ENCODE measurements around the gene PROSER2.

The PROSER2 gene

DNA sequence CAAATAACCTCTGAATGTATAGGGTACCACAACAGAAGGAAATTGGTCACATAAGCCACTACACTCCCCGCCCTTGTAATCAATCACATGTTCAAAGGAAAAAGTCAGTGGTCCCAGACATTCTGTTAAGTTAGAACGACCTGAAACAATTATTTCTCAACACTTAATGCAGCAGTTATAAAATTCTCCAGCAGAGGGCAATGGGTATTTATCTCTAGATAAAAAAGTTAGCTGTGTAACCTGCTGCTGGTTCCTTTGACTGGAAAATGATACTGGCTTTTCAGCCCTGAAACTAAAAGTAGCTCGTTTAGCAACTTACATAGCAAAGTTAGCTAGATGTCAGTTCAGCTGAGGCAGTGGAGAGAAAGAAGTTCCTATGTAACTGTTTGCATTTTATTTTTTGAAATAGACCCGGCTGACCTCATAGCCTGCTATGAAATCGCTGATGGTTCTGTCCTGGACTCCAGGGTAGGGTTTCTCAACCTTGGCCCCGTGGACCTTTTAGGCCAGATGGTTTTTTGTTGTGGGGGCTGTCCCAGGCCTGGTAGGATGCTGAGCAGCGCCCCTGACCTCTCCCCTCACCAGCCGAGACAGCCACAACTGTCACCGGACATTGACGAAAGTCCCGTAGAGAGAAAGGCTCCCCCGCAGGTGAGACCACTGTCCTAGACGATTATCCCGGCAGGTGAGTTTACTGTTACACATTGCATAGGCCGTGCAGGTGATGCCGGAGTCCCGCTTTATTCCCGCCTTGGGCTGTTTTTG is 40.2 kb upstream of the PROSER2 start:
- no peak for DNase-seq (ENCODE audit: low read depth)
- H3K4me3 ChIP-seq (ENCODE audit: control insufficient read depth, low read depth, low read length), result no peak overlapping the region
- TF ChIP-seq CTCF (IDR thresholded peaks at IDR 0.05; ENCODE audit: control insufficient read depth, insufficient read depth, low read depth, low read length, missing control alignments), result peak; percentile 60

DNA sequence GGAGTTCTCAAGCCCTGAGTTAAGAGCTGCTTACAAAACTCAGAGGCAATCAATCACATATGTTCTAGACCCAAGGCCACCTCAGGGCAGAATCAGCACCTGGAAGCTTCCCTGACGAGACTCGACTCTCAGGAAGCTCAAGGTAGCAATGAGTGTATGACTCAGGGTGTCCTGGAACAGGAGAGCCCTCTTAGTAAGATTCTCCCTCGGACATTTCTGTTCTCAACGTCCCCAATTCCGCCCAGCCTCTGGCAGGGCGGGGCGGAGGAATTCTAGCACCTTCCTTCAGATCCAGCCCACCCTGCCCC is 39.6 kb upstream of the PROSER2 start:
- TF ChIP-seq CTCF (IDR thresholded peaks at IDR 0.05; ENCODE audit: control insufficient read depth, insufficient read depth, low read depth, low read length, missing control alignments), result no peak
- H3K4me3 ChIP-seq (ENCODE audit: control insufficient read depth, low read depth, low read length), result no peak overlapping the region
- no peak for DNase-seq (ENCODE audit: low read depth)

DNA sequence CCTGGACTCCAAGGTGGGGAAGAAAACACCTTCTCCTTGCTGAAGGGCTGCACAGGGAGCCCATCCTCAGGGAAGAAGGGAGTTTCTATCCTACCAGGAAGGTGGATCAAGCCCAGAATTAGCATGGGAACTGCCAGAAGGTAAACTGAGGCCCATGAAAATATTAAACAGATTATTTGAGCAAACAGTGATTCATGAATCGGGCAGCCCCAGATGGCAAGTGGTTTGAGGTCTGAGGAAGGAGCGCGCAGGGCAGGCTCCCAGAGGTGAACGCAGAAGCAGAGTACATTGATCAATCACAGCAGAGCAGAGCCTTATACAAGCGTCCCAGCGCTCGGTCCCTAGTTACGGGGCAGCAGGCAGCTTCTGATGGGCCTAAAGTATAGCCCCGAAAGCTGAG is 35.8 kb upstream of the PROSER2 start:
- no peak for DNase-seq (ENCODE audit: low read depth)
- no peak for TF ChIP-seq CTCF (IDR thresholded peaks at IDR 0.05; ENCODE audit: control insufficient read depth, insufficient read depth, low read depth, low read length, missing control alignments)
- H3K4me3 ChIP-seq (ENCODE audit: control insufficient read depth, low read depth, low read length), result no peak overlapping the region

GRCh38 chr10:11787846-11788245 is 35.3 kb upstream of the PROSER2 start:
- no peak overlapping the region for H3K4me3 ChIP-seq (ENCODE audit: control insufficient read depth, low read depth, low read length)
- DNase-seq (ENCODE audit: low read depth), result no peak
- TF ChIP-seq CTCF (IDR thresholded peaks at IDR 0.05; ENCODE audit: control insufficient read depth, insufficient read depth, low read depth, low read length, missing control alignments), result no peak

DNA sequence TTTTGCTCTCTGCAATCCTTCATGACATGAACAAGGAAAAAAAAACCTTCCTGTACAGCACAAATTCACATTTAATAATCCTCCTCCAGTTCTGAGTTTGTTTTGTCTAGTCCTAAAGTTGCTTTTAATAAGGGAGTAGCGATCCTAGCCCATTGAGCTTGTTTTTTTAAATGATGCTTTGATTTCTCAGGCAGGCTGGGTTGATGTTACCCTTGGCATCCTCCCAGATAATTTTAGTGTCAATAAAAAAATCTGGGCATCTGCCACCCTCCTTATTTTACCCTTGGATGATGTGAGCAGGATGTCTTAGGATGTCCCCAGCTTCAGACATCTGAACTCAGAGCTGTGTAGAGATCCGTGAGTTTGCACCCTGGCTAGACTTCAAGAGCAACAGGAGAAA is 33.9 kb upstream of the PROSER2 start:
- DNase-seq (ENCODE audit: low read depth), result no peak
- no peak for TF ChIP-seq CTCF (IDR thresholded peaks at IDR 0.05; ENCODE audit: control insufficient read depth, insufficient read depth, low read depth, low read length, missing control alignments)
- no peak overlapping the region for H3K4me3 ChIP-seq (ENCODE audit: control insufficient read depth, low read depth, low read length)

GRCh38 chr10:11789956-11790355 is 33.2 kb upstream of the PROSER2 start:
- TF ChIP-seq CTCF (IDR thresholded peaks at IDR 0.05; ENCODE audit: control insufficient read depth, insufficient read depth, low read depth, low read length, missing control alignments), result no peak
- DNase-seq (ENCODE audit: low read depth), result no peak
- H3K4me3 ChIP-seq (ENCODE audit: control insufficient read depth, low read depth, low read length), result no peak overlapping the region
